ENCODE data around the gene HARBI1.
A peak's percentile ranks its signal among the peaks of the same experiment; 100 is the strongest.

The HARBI1 gene

DNA sequence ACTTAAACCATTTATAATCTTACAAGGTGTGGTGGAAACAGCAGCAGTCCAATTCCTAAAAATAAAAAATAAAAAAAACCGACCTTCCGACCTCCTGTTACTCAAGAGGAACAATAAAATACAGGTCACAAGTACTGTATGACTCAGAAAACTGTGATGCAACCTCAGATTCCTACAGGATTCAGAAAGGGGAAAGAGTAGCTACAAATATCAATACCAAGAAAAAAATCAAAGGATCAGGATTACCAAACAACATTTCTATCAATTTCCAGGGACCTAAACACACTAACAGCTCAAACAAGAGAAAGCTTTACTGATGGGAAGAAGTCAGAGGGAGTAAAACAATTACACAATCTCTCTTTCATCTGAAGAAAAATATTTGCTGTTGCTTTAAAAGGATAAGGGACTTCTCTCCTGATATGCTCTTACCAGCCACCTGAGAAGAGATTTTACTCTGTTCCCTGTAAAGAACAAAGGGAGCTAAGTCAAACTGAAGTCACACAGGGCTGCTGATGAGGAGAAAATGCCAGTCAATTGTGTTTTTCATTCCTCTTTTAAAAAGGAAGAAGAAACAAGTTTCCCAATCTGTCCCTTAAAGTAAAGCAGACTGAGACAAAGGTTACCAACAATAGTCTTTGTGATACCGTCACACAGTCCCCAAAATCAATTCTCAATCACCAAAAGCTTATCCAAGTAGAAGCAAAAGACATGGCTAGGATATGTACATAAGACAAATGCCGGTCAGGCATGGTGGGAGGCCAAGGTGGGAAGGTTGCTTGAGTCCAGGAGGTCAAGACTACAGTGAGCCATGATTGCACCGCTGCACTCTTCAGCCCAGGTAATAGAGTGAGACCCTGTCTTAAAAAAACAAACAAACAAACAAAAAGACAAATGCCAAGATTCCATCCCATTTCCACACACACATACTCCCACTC, 62.5 kb downstream of the HARBI1 start:
- FAIRE-seq, result no peak
- DNase-seq (ENCODE audit: low spot score), result peak; percentile 60

DNA sequence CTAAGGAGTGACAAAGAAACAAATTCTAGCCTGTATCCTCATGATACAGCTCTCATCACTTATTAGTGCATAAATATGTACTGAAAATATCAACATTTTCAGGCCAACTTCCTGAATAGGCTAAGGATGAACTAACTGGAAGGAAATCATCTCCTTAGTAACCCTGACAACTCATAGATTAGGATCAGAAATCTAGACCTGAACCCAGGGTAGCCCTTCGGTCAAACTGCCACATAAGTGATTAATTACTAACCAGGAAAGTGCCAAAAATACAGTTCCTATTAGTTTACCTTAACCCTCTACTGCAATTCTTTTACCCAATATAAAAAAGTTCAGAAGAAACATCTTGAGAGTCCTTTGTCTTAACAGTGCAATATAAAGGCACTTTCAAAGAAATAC, 63.2 kb downstream of the HARBI1 start:
- DNase-seq (ENCODE audit: low spot score), result no peak
- FAIRE-seq, result no peak

Measured in urothelium cell line (cell line).